AG09309 (cell line): ENCODE data around the gene KIAA0513.

Experiments used
- DNase-seq: peaks from one replicate; pipeline ENCODE4 v3.0.0-alpha.2; 2010; ENCODE audit warnings: low read depth
- H3K4me3 ChIP-seq: 2 replicates; pipeline ENCODE4 v1.5.1; 2011; ENCODE audit warnings: mild to moderate bottlenecking, low read depth, low read length, moderate library complexity; ENCODE audit not compliant: control insufficient read depth
- TF ChIP-seq, protein P1 (sequence below): IDR thresholded peaks from 2 replicates; pipeline ENCODE4 v1.5.1; 2011; ENCODE audit warnings: mild to moderate bottlenecking, low read depth, low read length, inconsistent platforms; ENCODE audit not compliant: insufficient read depth, control insufficient read depth; ENCODE audit errors: missing control alignments

Gene KIAA0513

DNA sequence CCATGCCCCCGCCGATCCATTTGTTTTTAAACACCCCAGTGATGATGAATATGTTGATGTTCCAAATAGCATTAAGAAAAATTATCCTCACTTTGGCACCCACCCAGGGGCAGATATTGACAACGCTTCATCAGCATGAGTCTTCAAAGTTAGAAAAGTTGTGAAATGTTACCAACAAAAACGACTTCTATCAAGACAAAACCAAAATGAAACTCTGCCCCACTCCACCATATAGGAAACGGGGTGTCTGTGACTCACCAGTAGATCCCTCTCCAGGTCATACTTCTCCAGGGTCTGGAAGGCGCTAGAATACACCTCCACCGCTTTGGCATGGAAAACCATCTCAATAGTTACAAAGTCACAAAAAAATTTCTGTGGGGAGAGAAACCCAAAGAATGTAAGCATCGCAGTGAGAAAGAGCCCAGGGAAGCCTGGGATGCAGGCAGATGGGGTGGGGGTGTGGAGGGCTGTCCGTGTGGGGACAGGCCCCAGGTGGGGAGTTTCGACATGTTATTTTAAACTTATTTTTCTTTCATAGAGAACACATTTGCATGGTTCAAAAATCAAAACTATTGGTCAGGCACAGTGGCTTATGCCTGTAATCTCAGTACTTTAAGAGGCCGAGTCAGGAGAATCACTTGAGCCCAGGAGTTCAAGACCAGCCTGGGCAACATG lies 74.5 kb downstream of the KIAA0513 start:
- DNase-seq, result no peak
- no peak overlapping the region for H3K4me3 ChIP-seq
- TF ChIP-seq, protein P1, sequence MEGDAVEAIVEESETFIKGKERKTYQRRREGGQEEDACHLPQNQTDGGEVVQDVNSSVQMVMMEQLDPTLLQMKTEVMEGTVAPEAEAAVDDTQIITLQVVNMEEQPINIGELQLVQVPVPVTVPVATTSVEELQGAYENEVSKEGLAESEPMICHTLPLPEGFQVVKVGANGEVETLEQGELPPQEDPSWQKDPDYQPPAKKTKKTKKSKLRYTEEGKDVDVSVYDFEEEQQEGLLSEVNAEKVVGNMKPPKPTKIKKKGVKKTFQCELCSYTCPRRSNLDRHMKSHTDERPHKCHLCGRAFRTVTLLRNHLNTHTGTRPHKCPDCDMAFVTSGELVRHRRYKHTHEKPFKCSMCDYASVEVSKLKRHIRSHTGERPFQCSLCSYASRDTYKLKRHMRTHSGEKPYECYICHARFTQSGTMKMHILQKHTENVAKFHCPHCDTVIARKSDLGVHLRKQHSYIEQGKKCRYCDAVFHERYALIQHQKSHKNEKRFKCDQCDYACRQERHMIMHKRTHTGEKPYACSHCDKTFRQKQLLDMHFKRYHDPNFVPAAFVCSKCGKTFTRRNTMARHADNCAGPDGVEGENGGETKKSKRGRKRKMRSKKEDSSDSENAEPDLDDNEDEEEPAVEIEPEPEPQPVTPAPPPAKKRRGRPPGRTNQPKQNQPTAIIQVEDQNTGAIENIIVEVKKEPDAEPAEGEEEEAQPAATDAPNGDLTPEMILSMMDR, result no peak

DNA sequence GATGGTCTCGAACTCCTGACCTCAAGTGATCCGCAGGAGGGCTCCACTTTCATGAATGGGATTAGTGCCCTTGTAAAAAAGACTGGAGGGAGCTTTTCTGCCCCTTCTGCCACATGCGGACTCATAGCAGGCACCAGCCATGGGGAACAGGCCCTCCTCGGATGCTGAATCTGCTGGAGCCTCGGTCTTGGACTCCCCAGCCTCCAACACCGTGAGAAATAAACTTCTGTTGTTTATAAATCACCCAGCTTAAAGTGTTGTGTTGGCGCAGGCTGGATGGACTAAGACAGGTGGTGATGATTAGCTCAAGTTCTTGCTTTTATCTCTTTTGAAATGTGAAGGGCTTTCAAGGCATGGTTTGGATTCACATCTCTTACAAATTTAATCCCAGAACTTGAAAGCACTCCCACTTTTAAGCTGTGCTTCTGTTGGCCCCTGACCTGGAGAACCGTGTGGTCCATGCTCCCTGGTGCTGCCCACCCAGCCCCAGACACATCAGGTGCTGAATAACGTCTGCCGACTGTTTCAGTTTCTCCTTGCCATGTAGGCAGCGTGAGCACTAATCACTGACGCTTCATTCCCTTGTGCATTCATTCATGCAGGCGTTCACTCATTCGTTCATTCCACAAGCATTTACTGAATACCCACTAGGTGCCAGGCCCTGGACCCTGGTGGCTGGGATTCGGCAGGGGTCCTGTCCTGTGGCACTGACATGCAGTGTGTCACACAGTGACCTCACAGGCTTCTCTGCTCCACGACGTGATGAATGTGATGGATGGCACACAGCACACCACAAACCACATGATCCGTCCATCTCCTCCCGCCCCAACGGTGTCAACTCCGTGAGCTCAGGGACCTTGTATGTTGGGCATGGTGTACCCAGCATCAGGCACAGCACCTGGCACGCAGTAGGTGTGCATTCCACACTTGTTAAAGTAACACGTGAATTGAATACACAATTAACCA lies 75.8 kb downstream of the KIAA0513 start:
- no peak overlapping the region for H3K4me3 ChIP-seq
- TF ChIP-seq, protein P1, result no peak
- DNase-seq, result no peak

DNA sequence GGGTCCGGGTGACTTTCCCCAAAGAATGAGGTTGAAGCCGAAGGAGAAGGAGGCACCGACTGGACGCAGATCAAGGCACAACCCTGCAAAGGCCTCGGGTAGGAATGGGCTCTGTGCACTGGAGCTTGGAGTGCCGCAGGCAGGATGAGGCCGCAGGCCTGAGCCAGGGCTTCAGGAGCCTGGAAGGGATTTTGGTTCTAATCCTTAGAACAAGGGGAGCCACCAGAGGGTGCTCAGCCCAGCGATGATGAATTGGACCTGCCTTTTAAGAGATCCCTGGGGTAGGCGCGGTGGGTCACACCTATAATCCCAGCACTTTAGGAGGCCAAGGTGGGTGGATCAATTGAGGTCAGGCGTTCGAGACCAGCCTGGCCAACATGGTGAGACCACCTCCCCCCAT lies 76.6 kb downstream of the KIAA0513 start:
- H3K4me3 ChIP-seq, result no peak overlapping the region
- no peak for DNase-seq
- TF ChIP-seq, protein P1, result no peak

DNA sequence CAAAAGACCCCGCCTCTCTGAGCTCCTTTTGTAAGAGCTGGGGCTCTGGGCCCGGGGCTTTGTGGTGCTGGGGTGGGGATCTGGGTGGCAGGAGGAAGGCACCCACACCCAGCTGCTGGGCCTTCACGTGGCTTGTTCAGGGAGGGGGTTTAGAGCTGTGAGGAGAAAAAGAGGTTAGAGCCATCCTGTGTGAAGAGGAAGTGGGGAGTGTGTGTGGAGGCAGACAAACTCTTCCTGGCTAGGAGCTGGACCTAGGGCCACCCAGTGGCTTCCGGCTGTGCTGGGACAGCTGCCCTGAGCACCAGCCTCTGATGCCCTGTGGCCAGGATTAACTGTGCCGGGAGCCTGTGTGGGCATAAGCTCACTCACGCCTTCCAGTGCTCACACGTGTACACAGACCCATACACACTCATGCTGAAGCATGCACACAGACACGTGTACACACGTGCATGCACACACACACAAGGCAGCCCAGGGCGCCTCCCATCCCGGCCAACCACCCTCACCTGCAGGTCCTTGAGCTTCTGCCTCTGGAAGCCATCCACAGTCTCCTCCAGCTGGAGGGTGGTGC lies 77.3 kb downstream of the KIAA0513 start:
- no peak for DNase-seq
- TF ChIP-seq, protein P1, result no peak

DNA sequence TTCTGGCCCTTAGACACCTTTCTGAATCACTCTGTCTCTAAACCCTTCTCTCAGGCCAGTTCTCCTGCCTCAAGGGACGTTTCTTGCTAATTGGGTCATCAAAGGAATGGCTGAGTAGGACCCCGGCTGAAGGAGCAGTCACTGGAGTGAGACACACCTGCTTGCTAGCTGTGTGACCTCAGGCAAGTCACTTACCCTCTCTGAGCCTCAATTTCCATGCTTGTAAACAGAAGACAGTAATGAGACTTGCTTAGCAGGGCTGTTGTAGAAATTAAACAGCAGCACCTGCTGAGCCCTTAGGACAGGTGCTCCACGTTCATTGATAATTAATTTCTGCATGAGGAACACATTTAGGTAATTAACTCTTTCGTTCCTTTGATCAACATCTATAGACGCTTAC lies 77.9 kb downstream of the KIAA0513 start:
- H3K4me3 ChIP-seq, result no peak overlapping the region
- TF ChIP-seq, protein P1, result no peak
- no peak for DNase-seq

More for the DNA sequence above, 77.3 kb downstream of the KIAA0513 start:
- H3K4me3 ChIP-seq, result no peak overlapping the region

DNA sequence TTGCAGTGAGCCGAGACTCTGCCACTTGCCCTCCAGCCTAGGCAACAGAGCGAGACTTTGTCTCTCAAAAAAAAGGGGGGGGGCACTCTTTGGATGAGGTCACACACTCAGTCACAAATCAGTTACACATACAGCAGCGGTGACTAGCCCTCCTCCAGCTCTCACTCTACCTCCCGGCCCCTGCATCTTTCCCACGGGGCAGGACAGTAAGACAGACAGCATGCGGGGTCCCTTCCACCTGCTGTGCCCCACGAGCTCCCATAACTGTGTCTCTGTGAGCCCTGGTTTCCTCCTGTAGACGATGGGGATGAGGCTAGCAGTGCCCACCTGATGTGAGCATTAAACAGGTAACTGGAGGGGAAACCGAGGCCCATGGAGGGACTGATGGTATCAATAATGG lies 79.5 kb downstream of the KIAA0513 start:
- no peak overlapping the region for H3K4me3 ChIP-seq
- DNase-seq, result no peak
- TF ChIP-seq, protein P1, result no peak
